Measurements from ENCODE around the gene YBX3.

The YBX3 gene

DNA sequence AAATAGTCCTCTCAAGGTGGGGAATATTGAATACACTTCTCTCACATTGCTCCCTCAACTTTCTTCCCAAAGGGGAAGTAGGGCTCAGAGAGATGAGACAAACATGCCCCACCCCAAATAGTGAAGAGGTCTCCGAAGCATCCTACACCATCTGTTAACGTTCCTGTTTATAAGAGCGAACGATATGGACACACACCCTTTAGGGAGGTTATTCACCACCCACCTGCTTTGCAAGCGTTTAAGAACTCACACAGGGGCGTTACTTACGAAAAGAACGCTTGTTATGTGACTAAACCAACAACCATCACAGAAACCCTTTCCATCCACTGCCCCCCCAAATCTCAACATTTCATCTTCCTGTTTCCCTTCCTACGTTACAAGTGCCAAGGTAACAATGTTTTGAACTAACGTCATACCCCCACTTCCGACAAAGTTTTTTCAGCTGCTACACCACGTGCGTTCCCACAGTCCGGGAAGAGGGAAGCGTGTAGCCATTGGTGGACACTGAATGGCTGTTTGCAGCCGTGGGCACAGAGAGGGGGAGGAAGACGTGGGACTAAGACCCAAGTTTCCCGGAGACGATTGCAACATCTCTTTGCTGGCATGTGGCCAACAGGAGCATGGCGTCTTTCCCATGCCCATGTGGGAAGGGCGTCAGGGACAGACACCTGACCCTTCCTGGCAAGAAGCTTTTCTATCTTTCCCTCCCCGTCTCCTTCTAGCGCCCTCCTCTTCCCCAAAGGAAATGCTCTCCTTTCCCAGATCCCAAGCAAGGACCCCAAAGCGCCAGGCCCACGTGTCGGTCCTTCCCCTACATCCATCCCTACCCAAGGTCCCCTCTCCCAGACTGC, 1.2 kb downstream of the YBX3 start:
- peak; percentile 51 for DNase-seq (ENCODE audit: low read depth)

DNA sequence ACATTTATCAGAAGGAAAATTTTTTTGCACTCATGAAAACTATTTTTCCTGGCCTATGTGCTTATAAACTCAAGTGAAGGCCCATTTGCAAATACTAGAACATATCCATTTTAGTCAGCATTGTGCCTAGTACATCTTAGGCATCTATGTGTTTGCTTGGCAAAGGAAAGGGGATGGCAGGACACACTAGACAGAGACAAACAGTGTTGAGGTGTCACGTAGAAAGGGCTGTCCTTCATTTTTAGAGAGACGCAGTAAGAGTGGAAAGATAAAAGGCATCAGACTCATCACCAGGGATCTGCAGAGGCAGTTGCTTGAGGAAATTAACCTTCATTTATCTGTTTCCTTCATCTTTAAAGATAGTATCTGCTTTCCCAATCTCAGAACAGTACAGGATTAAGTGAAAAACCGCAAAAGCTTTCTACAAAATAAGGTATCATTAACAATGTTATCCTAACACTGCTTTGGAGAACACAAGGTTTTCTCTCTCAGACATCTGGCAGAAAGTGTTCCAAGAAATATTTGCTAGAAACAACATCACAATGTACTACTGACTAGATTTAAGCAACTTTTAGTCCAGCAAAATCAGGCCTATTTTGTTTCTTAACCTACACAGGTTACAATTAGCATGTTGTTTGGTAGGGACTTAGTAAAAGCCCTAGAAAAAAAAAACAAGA, 2.0 kb downstream of the YBX3 start:
- DNase-seq (ENCODE audit: low read depth) = no peak

- no peak for DNase-seq (ENCODE audit: low read depth)
Observed at GRCh38 chr12:10719482-10719881, 3.6 kb downstream of the YBX3 start.

DNA sequence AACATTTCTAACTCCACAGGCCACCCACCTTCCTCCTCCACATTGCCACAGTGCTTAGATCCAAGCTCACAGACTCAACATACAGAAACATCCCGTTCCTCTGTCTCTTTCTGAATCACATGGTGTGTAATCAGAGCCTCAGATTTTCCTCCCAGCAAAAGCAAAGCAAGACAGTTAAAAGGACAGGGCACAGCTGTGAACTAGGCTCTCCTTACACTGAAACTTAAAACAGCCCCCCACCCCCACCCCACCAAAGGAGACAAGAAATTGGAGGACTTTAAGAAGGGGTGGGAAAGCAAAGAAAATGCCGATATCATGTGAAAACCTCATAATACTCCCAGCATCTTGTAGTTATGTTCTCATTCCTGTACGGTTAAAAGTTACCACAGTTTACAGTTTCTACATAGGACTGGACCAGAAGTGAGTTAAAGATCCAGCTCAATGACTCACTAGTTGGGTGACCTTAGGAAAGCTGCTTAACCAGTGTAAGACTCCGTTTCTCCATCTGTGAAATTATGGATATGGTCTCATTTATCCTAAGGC, 4.8 kb downstream of the YBX3 start:
- no peak for DNase-seq (ENCODE audit: low read depth)

DNA sequence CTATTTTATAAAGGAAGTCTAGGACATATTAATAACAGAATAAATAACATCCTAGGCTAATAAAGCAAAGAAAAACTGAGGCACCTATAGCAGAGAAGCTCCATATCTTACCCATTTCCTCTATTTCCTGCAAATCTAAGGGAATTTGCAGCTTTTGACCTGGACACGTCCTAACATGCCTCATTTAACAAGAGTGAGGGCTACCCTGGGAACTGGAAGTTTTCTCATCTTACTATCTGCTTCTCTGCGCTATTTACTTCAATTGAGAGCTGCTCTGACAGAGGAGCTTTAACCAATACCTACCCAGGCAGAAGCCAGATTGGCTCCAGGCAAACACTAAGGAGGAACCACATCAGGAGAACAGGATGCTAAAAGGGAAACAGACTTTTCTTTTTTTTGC, 5.7 kb downstream of the YBX3 start:
- no peak for DNase-seq (ENCODE audit: low read depth)

- no peak for DNase-seq (ENCODE audit: low read depth)
Observed at GRCh38 chr12:10716704-10717315, 6.3 kb downstream of the YBX3 start.

DNA sequence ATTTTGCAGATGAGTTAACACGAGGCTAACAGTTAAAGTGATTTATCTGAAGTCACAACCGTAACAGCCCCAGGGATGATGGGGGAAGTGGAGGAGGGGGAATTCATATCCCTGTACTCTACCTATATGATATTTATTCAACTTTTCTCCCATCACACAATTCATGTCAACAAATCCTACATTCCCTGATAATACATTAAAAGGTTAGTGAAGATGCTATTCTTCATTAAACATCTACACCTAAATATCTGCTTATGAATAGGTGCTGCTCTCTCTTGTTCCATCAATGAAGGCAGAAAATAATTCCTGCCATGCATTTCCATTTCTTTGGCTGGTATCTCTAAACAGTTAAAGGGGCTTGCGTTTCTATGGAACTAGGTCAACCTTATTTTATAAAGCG, 6.8 kb downstream of the YBX3 start:
- no peak for DNase-seq (ENCODE audit: low read depth)

GRCh38 chr12:10715491-10715890, 7.6 kb downstream of the YBX3 start:
- no peak for DNase-seq (ENCODE audit: low read depth)

DNA sequence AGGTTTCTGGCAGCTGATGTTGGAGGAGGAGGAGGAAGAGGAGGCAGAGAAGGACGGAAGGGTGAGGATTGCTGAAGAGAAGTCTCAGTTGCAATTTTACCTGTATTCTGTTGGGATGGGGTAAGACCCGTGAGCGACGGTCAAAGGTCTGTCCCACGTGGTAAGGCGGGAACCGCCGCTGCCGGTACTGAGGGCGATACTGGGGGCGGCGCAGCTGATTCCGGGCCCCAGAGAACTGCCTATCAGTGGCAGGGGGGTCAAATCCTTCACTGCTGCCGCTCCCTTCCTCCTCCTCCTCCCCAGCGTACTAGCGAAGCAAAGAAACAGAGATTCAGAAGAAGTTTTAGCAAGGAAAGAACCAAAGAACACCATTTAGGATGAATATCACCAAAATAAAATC, 13.3 kb downstream of the YBX3 start:
- DNase-seq (ENCODE audit: low read depth) = no peak

GRCh38 chr12:10708862-10709261, 14.3 kb downstream of the YBX3 start:
- DNase-seq (ENCODE audit: low read depth) = no peak

DNA sequence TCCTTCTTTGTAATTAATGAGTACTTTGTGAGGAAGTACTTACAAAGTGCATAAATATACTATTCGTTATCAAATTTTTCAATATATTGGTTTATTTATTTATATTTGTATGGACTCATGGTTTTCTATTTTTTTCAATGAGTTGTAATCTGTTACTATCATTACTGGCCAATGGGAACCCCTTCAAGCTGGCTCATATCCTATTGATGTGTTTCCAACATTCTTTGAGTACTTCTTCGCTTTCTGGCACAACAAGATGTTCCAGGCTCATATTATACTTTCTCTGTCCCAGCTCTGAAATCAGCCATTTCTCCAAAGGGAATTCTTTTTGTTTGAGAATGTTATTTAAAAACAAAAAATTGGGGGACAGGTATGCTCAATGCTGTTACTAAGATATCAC, 17.5 kb downstream of the YBX3 start:
- DNase-seq (ENCODE audit: low read depth) = no peak

- no peak for DNase-seq (ENCODE audit: low read depth)
Observed at GRCh38 chr12:10701843-10702242, 21.3 kb downstream of the YBX3 start.

DNA sequence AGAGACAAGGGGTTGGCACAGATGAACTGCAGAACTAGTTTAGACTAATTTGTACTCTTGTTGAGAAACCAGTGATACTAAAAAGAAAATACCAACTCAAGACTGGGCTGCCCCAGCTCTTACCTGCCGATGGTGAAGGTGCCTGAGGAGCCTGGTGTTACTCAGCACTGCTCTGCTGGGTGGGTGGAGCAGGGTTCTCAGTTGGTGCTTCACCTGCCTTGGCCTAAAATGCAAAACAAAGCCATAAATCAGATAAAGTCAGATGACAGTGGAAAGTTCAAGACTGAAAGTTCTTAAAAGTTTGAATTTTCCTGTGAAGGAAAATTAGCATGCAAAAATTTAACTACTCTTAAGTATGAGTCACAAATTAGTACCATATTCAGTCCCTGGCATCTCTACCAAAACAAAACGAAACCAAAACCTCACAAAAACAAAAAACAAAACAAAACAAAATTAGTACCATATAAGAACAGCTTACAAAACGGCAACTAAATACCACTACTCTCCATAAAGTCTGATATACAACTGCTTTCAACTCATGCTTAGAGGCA, 21.9 kb downstream of the YBX3 start:
- DNase-seq (ENCODE audit: low read depth) = peak; percentile 18

DNA sequence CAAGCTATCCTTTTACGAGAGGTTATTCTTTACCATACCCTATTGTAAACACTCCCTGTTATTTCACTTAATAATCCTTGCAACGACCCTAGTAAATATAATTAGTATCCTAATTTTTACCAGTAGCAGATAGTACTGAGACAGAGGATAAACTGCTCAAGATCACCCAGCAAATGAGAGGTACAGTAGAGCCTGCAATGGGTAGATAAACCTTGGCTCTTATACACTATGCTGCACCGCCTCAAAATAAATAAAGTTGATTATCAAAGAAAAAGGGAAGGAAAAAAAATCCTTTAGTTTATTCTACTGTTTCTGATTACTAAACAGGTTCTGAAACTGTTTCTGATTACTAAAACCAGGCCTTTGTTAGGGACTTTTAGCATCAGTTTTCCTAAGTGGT, 22.5 kb downstream of the YBX3 start:
- DNase-seq (ENCODE audit: low read depth) = no peak

DNA sequence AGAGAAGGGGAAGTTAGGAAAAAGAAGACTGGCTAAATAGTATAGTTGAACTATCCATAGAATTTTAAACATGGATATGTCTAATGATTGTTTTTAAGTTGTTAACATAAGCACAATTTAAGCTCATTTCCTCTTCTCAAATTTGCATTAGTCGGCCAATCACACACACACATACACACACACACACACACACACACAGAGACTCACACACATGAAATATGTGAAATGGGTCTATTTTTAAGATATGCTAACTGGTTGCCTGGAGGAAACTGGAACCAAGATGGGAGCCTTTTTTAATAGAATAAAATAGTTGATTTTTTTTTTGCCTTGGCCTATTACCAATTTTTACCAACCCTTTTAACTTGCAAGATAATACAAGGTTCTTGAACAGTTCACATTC, 25.3 kb downstream of the YBX3 start:
- DNase-seq (ENCODE audit: low read depth) = no peak

- no peak for DNase-seq (ENCODE audit: low read depth)
Observed at GRCh38 chr12:10697156-10697555, 26.0 kb downstream of the YBX3 start.

DNA sequence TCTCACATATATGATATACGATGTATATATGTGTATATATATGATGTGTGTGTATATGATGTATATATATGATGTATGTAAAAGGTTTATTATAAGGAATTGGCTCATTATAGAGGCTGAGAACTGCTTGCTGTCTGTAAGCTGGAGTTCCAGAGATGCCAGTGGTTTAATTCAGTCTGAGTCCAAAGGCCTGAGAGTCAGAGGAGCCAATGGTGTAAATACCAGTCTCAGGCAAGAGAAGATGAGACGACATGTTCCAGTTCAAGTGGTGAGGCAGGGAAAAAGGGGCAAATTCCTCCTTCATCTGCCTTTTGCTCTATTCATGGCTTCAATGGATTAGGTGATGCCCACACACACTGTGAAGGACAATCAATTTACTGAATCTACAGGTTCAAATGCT, 32.2 kb downstream of the YBX3 start:
- no peak for DNase-seq (ENCODE audit: low read depth)

- no peak for DNase-seq (ENCODE audit: low read depth)
Observed at GRCh38 chr12:10689146-10689545, 34.0 kb downstream of the YBX3 start.

- no peak for DNase-seq (ENCODE audit: low read depth)
Observed at GRCh38 chr12:10688042-10688441, 35.1 kb downstream of the YBX3 start.

- DNase-seq (ENCODE audit: low read depth) = peak; percentile 71
Observed at GRCh38 chr12:10673659-10674384, 49.3 kb downstream of the YBX3 start, which contains the start of gene STYK1. Gene STYK1, minus strand, starts transcription at chr12:10674052. Its CDS starts 39,434 bp downstream, at chr12:10634618.

GRCh38 chr12:10672231-10672868, 50.8 kb downstream of the YBX3 start:
- no peak for DNase-seq (ENCODE audit: low read depth)
